Bronchial epithelial cell (primary cell): ENCODE results near the gene WDR7. TPM values are rescaled to one million over a fixed set of nuclear protein-coding genes. Genes with fewer than 3 reads are reported as not detected.

Experiments
- DNase-seq: peaks from one replicate; pipeline ENCODE4 v3.0.0-alpha.2; 2010; ENCODE audit warnings: low read depth
- FAIRE-seq: peaks from 2 replicates; lab custom pipeline; 2011; peaks lifted over from hg19 to GRCh38; lab: Jason Lieb, UNC
- H3K27me3 ChIP-seq: 2 replicates; pipeline ENCODE4 v1.5.1; 2011; ENCODE audit warnings: low read length; ENCODE audit not compliant: control insufficient read depth, insufficient read depth
- H3K36me3 ChIP-seq: 2 replicates; pipeline ENCODE4 v1.5.1; 2011; ENCODE audit warnings: low read length; ENCODE audit not compliant: control insufficient read depth, insufficient read depth
- H3K4me3 ChIP-seq: 2 replicates; pipeline ENCODE4 v1.5.1; 2011; ENCODE audit warnings: mild to moderate bottlenecking, low read depth, low read length, control low read depth
- CTCF ChIP-seq: IDR thresholded peaks from 2 replicates; pipeline ENCODE4 v1.5.1; 2011; ENCODE audit warnings: mild to moderate bottlenecking, moderate library complexity, low read length, control low read depth, inconsistent platforms; ENCODE audit not compliant: insufficient read depth, severe bottlenecking
- total RNA-seq: library from RNA; depleted of rRNA; stranded (reverse); fragments of >200 nt; gene quantifications from 2 replicates; pipeline ENCODE4 v1.2.1, GENCODE V29; 2014

WDR7 gene
- total RNA-seq, 1 donor from 2014 or later, result 14.5 TPM

- FAIRE-seq, result no peak
Measured at GRCh38 chr18:56740645-56741044, 89.5 kb downstream of the WDR7 start.

GRCh38 chr18:56741685-56742084 is 90.5 kb downstream of the WDR7 start:
- Histone ChIP-seq H3K27me3 (no peaks in the 10 kb centered on the region), H3K36me3 (no peaks in the 10 kb centered on the region), H3K4me3 (no peak overlapping the region)
- no peak for DNase-seq
- no peak for TF ChIP-seq CTCF
- FAIRE-seq, result no peak

More at GRCh38 chr18:56740645-56741044, 89.5 kb downstream of the WDR7 start:
- Histone ChIP-seq H3K4me3 (no peak overlapping the region), H3K27me3 (no peaks in the 10 kb centered on the region), H3K36me3 (no peaks in the 10 kb centered on the region)
- DNase-seq, result no peak
- TF ChIP-seq CTCF, result no peak

- no peak for TF ChIP-seq CTCF
- Histone ChIP-seq H3K36me3 (no peaks in the 10 kb centered on the region), H3K27me3 (no peaks in the 10 kb centered on the region), H3K4me3 (no peak overlapping the region)
- DNase-seq (no peak), FAIRE-seq (no peak)
Measured at GRCh38 chr18:56743115-56743514, 92.0 kb downstream of the WDR7 start.

- no peak for DNase-seq
- H3K27me3 ChIP-seq, result no peaks in the 10 kb centered on the region
- no peak overlapping the region for H3K4me3 ChIP-seq
- H3K36me3 ChIP-seq, result no peaks in the 10 kb centered on the region
- no peak for TF ChIP-seq CTCF
- FAIRE-seq, result no peak
Measured at GRCh38 chr18:56747032-56747658, 96.0 kb downstream of the WDR7 start.

- no peak for FAIRE-seq
Measured at GRCh38 chr18:56747857-56748256, 96.7 kb downstream of the WDR7 start.

More at GRCh38 chr18:56747857-56748256, 96.7 kb downstream of the WDR7 start:
- Histone ChIP-seq H3K27me3 (no peaks in the 10 kb centered on the region), H3K36me3 (no peaks in the 10 kb centered on the region), H3K4me3 (no peak overlapping the region)
- no peak for DNase-seq
- TF ChIP-seq CTCF, result no peak
